Stimulated activated CD4-positive, alpha-beta T cell treated with anti-CD3 and anti-CD28 coated beads, Interleukin-4, amount 100 ng/mL, for 1 hour (primary cell): ENCODE data around the gene AP1S1.

Experiments
- DNase-seq: peaks from one replicate; pipeline ENCODE4 v3.0.0-alpha.2; 2020

AP1S1 gene

GRCh38 chr7:101159696-101160674 is 5.7 kb downstream of the AP1S1 start:
- no peak for DNase-seq

DNA sequence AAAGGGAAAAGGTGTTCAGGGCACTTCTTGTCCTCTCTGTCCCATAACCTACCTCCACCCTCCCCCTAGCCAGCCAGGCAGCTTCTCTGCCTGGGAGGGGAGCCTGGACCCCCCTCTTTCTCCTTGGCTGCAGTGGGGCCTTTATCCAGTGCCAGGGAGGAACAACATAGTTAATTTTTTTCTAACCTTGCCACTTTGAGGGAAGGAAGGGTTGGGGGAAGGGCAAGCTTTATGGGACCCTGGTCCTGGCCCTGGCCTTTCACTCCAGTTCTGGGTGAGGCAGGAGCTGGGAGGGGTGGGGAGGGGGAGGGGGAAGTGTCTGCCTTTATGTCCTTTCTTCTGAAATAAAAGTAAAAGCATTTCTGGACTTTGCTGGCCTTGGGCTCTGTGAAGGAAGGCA is 6.6 kb downstream of the AP1S1 start:
- no peak for DNase-seq

DNA sequence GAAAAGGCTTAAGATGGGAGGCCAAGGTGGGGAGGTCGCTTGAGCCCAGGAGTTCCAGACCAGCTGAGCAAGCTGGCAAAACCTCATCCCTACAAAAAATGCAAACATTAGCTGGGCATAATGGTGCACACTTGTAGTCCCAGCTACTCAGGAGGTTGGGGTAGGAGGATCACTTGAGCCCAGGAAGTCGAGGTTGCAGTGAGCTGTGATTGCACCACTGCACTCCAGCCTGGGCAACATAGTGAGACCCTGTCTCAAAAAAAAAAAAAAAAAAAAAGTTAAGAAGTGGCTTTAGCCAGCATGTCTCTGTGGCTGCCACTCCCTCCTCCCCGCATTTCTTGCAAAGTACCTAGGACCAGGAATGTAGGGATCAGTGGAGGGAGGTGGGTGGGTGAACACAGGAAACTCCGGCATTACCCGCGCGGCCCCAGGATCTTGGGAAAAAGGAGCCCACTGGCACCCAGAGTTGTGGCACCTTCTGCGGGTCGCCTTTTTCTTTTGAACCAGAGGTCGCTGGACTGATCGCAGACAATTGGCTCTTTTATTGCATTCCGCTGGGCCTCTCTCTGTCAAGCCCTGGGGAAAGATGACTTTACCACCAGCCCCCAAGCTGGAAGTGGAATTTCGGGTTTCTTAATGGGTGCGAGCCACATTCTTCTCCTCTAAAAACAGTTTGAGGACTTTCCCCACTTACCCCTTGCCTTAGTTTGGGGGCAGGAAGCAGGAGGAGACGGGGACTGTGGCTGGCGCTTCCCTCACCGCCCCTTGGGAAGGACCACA is 7.6 kb downstream of the AP1S1 start:
- DNase-seq = no peak

GRCh38 chr7:101162551-101163278 is 8.4 kb downstream of the AP1S1 start:
- DNase-seq = no peak

DNA sequence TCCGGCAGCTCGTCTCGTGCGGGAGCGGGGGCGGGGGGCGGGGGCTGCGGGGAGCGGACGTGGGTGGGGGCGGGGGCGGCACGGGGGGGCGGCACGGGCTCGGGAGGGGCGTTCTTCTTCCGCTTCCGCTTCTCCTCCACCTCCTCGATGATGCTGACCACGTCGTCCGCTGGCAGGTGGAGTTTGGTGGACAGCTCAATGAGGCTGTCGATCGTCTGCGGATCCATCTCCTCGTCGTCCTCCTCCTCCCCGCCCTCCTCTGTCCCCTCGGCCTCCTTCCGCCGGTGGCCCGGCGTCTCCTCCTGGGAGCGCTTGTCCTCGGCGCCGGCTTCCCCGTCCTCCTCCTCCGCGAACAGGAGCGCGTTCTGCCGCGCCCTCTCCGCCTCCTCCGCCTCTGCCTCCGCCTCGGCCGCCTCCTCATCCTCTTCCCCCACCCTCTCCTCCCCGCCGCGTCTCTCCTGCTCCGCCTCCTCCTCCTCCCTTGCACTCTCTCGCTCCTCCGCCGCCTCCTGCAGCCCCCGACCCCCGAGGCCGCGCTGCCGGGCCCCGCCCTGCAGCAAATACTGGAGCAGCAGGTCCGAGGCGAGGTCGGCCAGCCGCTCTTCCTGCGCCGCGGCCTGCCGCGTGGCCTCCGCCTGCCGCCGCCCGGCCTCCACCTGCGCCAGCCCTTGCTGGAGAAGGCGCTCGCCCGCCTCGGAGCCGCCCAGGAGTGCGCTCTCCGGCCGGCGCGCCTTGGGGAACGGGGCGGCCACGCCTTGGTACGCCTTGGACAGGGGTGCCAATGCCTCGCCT is 9.2 kb downstream of the AP1S1 start:
- no peak for DNase-seq

- no peak for DNase-seq
Observed at GRCh38 chr7:101164071-101164840, 10.0 kb downstream of the AP1S1 start.

- DNase-seq = peak; percentile 89
Observed at GRCh38 chr7:101165075-101165957, 11.0 kb downstream of the AP1S1 start, which contains the start of gene VGF. VGF (minus strand) TSS chr7:101165569; CDS start chr7:101164843, 726 bp downstream.

DNA sequence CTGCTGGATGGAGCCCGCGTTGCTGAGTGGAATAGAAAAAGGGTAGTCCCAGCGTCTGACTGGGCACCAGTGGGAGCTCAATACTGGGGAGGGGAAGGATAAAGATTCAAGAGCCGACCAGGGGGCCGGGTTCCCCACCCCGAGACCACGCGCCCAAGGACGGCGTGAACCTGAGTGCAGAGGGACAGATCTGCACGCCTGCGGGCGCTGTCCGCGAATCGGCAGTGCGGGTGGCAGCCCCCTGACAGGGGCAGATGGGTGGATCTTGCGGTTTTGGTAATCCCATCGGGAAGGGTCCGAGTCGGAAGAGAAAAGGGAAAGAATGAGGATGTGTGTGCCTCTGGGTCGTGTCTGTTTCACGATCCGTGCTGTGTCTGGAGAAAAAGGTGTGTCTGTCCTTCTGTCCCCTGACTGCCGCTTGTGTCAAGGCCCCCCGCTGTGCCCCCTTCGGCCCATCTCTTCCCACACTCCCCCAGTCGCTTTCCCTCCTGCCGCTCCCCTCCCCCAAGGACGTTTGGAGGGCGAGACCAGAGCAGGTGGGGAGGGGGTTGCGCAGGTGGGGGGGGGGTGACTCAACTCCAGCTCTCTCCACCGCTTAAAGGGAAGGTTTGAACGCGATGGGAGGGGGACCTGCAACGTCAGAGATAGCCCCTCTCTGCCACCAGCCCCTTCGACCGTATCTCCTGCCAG is 11.8 kb downstream of the AP1S1 start:
- no peak for DNase-seq

- DNase-seq = no peak
Observed at GRCh38 chr7:101166648-101166908, 12.3 kb downstream of the AP1S1 start.

DNA sequence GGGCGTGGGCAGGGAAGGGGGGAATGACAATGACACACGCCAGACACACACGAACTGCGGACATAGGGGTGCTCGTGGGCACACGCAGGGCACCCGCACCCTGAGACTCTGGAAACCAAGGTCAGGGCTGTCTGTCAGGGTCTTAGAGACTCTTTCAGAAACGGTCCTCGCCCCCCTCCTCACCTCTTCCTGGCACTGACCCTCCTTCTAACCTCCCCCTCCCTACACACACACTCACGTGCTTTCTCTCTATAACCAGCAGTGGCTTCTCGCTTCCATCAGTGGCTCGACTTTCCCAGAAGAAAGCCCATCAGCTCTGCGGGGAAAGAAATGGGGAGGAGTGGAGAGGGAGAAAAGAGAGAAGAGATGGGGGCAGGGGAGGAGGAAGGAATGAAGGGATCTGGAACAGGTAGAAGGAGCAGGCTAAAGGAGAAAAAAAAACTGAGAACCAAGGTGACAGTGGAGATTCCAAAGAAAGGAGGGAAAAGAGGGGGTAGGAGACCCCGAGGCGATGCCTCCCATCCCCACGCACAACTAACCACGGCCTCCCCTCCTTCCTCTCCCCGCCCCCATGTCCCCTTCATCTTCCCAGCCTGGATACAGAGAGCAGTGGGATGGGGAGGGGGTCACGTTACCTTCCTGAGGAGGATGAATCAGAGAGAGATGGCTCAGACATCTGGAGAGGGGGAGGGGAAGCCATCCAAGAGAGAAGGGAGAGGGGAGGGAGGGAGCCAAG is 12.8 kb downstream of the AP1S1 start:
- DNase-seq = no peak

GRCh38 chr7:101167645-101168411 is 13.6 kb downstream of the AP1S1 start:
- no peak for DNase-seq

GRCh38 chr7:101168412-101169049 is 14.3 kb downstream of the AP1S1 start:
- DNase-seq = peak; percentile 37

DNA sequence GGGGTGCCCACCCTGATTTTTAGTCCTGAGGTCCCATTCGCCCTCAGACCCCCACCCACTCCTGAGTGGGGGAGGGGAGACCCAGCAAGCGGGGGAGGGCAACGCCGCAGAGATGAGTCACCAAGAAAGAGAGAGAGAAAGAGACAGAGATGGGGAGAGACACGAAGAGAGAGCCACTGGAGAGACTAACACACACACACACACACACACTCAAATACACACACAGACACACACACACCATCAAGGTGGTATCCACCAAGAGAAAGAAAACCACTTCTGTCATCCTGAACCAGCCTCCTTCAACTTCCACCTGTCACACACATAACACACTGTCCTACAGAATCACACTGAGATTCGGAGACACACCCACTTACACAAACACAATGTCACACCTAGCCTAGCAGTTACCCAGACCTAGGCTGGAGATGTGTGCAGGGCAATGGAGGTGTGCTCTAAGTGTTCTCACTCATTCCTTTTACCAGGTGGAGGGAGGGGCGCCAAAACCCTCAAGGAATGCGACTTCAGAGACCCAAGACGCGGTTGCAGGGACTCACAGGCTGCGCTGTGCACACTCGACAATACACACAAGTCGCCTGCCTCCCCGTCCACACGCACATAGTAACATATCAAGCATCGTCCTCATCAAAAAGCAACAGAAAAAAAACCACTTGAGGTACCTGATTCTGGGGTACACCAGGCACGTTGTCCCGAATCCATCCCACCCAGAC is 15.0 kb downstream of the AP1S1 start:
- DNase-seq = no peak

DNA sequence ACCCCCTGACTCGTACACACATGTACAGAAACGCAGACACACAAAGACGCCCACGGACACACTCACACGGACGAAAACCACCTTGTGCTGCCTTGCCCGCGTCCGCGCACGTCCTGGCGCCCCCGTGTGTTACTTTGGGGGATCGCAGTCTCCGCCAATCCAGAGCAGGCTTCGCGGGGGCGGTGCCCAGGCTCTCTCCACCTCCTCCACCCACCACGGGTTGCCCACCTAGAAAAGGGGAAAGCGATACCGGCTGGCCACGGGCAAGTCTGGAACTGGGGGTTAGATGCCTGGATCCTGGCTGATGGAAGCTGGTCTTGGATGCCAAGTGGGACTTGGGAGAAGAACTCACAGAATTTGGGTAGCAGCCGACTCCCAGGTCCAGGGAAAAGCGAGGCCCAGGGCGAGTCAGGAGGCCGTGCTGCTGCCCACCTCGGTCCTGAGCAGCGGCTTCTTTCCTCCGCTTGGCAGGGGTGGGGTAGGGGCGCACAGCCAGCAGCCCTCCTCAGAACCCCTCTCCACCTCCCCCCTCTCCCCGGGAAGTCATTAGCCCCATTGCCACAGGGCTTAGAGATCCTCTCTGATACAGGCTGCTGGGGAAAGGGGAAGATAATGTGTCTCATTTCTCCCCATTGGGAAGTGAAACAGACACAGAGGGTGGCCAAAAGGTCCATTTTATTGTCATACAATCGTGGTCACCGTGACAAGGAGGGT is 15.7 kb downstream of the AP1S1 start:
- DNase-seq = peak; percentile 83

DNA sequence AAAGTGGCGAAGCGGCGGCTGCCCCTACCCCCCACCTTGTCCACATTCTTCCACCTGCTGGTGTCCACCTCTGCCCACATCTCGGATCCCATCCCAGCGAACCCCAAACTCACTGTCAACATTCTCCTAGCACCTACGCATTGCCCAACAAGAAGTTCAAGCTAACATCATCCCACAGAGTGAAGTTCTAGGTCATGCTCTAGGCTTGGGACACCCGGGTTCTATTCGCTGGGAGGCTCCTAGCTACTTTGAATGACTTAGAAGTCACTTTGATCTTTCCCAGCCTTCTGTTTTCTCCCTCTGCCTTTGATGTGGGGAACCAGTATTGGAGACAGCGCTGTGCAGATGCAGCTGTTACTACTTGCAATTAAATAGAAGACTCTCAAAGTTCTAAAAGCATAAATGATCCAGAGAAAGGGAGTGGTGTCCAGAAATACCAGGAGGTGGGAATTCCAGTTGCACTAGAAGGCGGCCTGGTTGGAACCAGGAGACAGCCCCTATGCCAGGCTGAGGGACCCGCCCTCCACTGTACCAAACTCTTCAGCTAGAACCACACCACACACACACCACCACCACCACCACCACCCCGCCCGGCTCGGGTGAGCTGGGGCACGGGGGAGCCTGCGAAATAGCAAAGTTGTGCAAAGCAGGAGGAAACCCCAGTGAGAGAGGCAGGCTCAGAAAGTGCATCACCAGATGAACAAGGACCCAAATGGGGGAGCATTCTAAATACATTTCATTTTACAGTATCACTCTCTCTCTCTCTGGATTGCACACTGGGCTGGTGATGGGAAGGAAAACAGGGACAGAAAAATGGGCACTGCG is 16.6 kb downstream of the AP1S1 start:
- DNase-seq = no peak

DNA sequence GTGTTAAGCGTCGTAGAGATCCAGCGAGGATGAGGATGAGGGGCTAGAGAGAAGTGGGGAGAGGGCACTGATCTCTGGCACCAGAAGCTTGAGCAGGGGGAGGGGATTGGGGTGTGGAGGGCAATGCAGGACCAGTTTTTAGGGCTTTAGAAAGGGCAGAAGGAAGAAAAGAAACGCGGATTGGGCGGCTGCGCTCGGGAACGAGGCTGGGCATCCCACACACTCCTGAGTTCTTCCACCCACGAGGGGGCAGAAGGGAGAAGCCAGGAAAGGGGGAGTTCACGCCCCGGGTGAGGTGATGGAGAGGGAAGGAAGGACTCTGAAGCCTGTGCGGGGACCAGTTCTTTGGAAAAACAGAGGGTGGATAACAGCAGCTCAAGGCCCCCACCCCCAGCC is 17.2 kb downstream of the AP1S1 start:
- DNase-seq = no peak
